ENCODE measurements around the gene UQCRH. TPM values are rescaled to one million over a fixed set of nuclear protein-coding genes. Genes with fewer than 3 reads are reported as not detected.
A peak's percentile ranks its signal among the peaks of the same experiment; 100 is the strongest.

UQCRH gene
- total RNA-seq, 2 donors from 2014 or later = 375 to 400 TPM

DNA sequence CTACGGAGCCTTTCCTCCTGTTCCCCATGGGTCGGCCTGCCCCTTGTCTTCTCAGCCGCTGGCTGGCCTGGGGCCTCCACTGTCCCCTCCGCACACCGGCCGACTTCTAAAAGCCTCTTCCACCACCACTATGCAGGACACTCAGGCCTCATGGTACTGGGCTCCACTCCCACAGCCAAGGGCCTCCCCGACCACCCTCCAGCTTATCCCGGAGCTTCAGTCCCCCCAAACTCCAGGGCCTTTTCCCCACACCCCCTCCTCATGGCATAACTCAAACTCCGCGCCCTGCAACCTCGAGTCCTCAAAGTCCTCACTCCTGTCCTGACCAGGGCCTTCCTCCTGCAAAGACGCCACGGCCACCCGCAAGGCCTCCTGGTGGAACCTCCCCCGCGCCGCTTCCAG is 2.1 kb upstream of the UQCRH start:
- TF ChIP-seq CTCF (conservative IDR thresholded peaks at IDR 0.05) = no peak
- Histone ChIP-seq H3K4me3 (ENCODE audit: low read length) (peak overlapping the region; percentile 95), H3K4me1 (ENCODE audit: control insufficient read depth, insufficient read depth, low read length) (no peaks in the 10 kb centered on the region), H3K36me3 (ENCODE audit: control insufficient read depth, insufficient read depth, low read length) (peaks cover 22% of the 10 kb centered on the region), H3K9me3 (ENCODE audit: control insufficient read depth, low read length) (no peaks in the 10 kb centered on the region), H3K9ac (ENCODE audit: extremely low read depth, low read length, poor library complexity, severe bottlenecking) (peak overlapping the region; percentile 96), H3K27me3 (ENCODE audit: control insufficient read depth, insufficient read depth, low read length, poor library complexity, severe bottlenecking) (no peaks in the 10 kb centered on the region), H3K27ac (ENCODE audit: low read depth, low read length) (peak overlapping the region; percentile 100)
- peaks cover 22% of the 10 kb centered on the region for H3K36me3 Mint-ChIP-seq (ENCODE audit: low read depth)
- H3K27me3 Mint-ChIP-seq (ENCODE audit: insufficient read depth) = no peaks in the 10 kb centered on the region
- WGBS, 2 experiments (ENCODE audit: insufficient coverage in 1 of 2, insufficient read length in 1 of 2) = 18 to 29% methylated on average over 7 to 17 of the region's 17 CpGs
- peak overlapping the region; percentile 91 for H3K27ac Mint-ChIP-seq
- H3K4me3 Mint-ChIP-seq = peak overlapping the region; percentile 100
- H3K9me3 Mint-ChIP-seq = no peaks in the 10 kb centered on the region
- DNase-seq = peak; percentile 60
- H3K4me1 Mint-ChIP-seq = peaks cover 29% of the 10 kb centered on the region

DNA sequence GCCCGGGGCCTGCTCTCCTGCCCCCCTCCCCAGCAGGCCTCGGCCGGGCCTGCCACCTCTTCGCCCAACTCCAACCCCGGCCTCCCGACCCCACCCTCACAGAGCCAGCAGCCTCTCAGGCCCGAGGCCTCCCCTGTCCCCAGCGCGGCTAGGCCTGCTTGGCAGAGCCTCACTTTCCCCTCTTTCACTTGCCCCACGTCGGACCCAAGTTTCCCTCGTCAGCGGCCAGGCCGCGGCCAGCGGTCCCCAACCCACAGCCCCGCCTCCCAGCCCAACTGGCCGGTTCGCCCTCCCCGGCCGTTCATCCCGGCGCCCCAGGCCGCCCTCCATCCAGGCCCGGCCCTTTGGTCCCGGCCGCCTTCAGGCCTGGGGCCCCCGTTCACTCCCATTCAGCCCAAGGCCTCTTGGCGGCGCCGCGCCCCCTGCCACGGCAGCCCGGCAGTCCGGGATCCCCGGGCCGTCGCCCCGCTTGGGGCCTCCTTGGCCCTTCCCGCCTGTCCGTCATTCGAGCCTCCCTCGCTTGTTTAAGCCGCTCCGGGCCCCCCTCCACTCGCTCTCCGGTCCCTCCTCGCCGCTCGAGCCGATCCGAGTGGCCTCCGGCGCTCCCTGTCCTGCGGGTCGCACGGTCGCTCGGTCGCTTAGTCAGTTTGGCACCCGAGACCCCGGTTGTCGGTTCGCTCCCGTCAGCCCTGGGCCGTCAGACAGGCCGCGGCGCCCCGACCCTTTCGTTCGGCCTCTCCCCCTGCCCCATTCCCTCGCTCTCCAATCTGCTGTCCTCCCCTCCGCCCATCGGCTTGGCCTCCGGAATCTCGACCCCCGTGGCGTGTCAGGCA is 1.5 kb upstream of the UQCRH start:
- DNase-seq = peak; percentile 85
- Mint-ChIP-seq H3K36me3 (ENCODE audit: low read depth) (peaks cover 16% of the 10 kb centered on the region), H3K9me3 (no peaks in the 10 kb centered on the region), H3K27me3 (ENCODE audit: insufficient read depth) (no peaks in the 10 kb centered on the region), H3K4me3 (peak overlapping the region; percentile 100), H3K27ac (peak overlapping the region; percentile 99), H3K4me1 (peaks cover 29% of the 10 kb centered on the region)
- Histone ChIP-seq H3K9ac (ENCODE audit: extremely low read depth, low read length, poor library complexity, severe bottlenecking) (peak overlapping the region; percentile 96), H3K27me3 (ENCODE audit: control insufficient read depth, insufficient read depth, low read length, poor library complexity, severe bottlenecking) (no peaks in the 10 kb centered on the region), H3K9me3 (ENCODE audit: control insufficient read depth, low read length) (no peaks in the 10 kb centered on the region), H3K4me1 (ENCODE audit: control insufficient read depth, insufficient read depth, low read length) (no peaks in the 10 kb centered on the region), H3K36me3 (ENCODE audit: control insufficient read depth, insufficient read depth, low read length) (peaks cover 20% of the 10 kb centered on the region), H3K27ac (ENCODE audit: low read depth, low read length) (peak overlapping the region; percentile 100), H3K4me3 (ENCODE audit: low read length) (peak overlapping the region; percentile 95)
- TF ChIP-seq CTCF (conservative IDR thresholded peaks at IDR 0.05) = peak; percentile 53
- WGBS, 2 experiments (ENCODE audit: insufficient coverage in 1 of 2, insufficient read length in 1 of 2) = 0 to 1% methylated on average over 34 to 79 of the region's 79 CpGs

DNA sequence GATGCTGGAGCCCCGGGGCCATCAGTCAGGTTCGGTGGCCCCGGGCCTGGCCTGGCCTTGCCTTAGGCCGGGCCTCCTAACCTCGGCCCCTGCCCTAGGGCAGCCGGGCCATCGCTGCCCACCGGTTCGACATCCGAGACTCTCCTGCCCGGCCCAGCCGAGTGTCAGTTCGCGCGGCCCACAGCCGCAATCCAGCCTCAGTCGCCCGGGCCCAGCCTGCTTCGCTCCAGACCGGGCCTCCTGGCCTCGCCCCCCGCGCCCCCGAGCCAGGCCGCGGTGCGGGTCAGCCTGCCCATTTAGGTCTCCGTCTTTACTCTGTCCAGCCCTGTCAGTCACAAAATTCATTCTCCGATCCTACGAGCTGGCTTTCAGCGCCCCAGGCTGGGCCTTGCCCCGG is 859 bp upstream of the UQCRH start:
- Mint-ChIP-seq H3K36me3 (ENCODE audit: low read depth) (peaks cover 11% of the 10 kb centered on the region), H3K27ac (peak overlapping the region; percentile 99), H3K27me3 (ENCODE audit: insufficient read depth) (no peaks in the 10 kb centered on the region), H3K9me3 (no peaks in the 10 kb centered on the region), H3K4me1 (peaks cover 29% of the 10 kb centered on the region), H3K4me3 (peak overlapping the region; percentile 100)
- peak overlapping the region; percentile 100 for H3K27ac ChIP-seq (ENCODE audit: low read depth, low read length)
- peak overlapping the region; percentile 96 for H3K9ac ChIP-seq (ENCODE audit: extremely low read depth, low read length, poor library complexity, severe bottlenecking)
- TF ChIP-seq CTCF (conservative IDR thresholded peaks at IDR 0.05) = no peak
- no peaks in the 10 kb centered on the region for H3K4me1 ChIP-seq (ENCODE audit: control insufficient read depth, insufficient read depth, low read length)
- no peak for DNase-seq
- 0% methylated on average over 9 to 32 of the region's 32 CpGs for WGBS, 2 experiments (ENCODE audit: insufficient coverage in 1 of 2, insufficient read length in 1 of 2)
- H3K27me3 ChIP-seq (ENCODE audit: control insufficient read depth, insufficient read depth, low read length, poor library complexity, severe bottlenecking) = no peaks in the 10 kb centered on the region
- H3K9me3 ChIP-seq (ENCODE audit: control insufficient read depth, low read length) = no peaks in the 10 kb centered on the region
- H3K4me3 ChIP-seq (ENCODE audit: low read length) = peak overlapping the region; percentile 95
- peaks cover 18% of the 10 kb centered on the region for H3K36me3 ChIP-seq (ENCODE audit: control insufficient read depth, insufficient read depth, low read length)

All from endodermal cell (in vitro differentiated cells).